HG03135 (cell line): ENCODE results near the gene FRMD5.
"Not testable (repeated sequence)": the region's sequence is repeated elsewhere in the genome, so short reads cannot be mapped to it uniquely, and the experiment has no call there.

Source experiments
- ATAC-seq: cut with Tn5 transposase; IDR thresholded peaks from one replicate; pipeline ENCODE4 v1.9.1; 2021; ENCODE audit warnings: mild to moderate bottlenecking, moderate library complexity; ENCODE audit not compliant: unreplicated experiment

The FRMD5 gene

GRCh38 chr15:44034933-44035624, 160.0 kb downstream of the FRMD5 start:
- ATAC-seq: no peak

GRCh38 chr15:44034334-44034733, 160.7 kb downstream of the FRMD5 start:
- no peak for ATAC-seq

GRCh38 chr15:44033894-44034293, 161.2 kb downstream of the FRMD5 start:
- no peak for ATAC-seq

- not testable (repeated sequence) for ATAC-seq
Observed at GRCh38 chr15:44032820-44033219, 162.3 kb downstream of the FRMD5 start.

- no peak for ATAC-seq
Observed at GRCh38 chr15:44029940-44030568, 165.0 kb downstream of the FRMD5 start.

DNA sequence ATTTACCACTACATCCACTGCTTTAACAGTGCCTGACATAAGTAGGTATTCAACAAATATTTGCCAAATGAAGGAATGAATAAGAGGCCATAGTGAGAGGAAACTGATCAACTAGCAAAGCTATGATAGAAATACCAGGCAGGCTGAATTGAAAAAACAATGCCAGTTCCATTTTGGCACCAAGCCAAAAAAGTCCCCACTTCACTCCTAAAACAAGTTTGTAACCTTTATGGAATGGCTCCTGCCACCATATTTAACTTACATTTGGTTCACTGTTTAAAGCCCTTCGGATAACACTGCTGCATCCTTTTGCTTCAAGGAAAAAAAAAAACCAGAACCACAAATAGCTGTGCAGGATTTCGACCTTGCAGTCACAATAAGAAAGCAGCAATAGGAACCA, 166.1 kb downstream of the FRMD5 start:
- no peak for ATAC-seq

GRCh38 chr15:44028349-44028748, 166.7 kb downstream of the FRMD5 start:
- no peak for ATAC-seq

GRCh38 chr15:44024155-44024554, 170.9 kb downstream of the FRMD5 start:
- no peak for ATAC-seq

- ATAC-seq: no peak
Observed at GRCh38 chr15:44023176-44023575, 171.9 kb downstream of the FRMD5 start.

DNA sequence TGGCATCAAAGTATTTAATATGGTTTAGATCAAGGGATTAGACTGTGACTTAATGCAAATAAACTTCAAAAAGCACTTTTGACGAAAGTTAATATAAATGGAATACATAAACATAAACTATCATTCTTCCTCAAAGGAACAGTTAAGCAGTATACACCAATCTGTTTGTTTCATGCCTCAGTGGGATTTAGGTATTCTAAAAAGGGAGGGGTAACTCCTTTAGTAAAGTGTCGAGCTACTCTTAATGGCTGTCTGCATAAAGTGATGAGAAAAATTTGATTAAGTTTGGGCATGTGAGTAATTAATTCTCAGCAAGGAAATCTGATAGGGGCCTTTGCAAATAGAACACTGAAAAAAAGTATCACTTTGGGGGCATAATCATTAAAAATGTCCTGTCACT, 176.9 kb downstream of the FRMD5 start:
- ATAC-seq: no peak

DNA sequence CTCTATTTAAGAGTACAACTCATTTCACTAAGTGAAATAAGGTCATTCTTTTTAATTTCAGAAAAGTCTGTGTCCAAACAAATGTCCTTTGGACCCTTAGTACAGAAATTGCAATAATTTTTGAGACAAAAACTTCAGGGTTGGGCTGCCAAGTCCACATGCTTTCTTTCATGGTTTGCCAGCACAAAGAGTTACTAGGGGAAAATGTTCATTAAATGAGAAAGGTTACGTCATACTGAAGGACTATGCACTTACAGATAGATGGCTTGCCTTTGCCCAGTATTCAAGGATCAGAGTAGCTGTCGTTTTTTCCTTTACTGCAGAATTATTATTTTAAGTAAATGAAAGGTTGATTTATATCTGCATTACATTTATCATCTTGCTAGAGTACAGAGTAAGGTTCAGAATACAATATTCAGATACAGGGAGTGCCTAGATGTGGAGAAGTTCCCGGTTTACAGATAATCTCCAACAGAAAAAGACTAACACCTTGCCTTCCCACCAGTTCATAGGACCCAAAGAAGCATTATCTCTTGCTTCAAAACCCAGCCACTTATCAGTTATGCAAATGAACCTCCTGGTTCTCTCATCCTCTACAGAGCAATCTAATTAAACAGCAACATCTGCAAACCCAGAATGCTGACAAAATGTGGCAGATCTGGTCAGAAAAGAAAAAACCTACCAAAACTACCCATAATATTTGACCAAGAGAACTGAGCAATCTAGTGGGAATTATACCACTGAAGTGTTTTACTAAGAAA, 179.3 kb downstream of the FRMD5 start:
- ATAC-seq: no peak

DNA sequence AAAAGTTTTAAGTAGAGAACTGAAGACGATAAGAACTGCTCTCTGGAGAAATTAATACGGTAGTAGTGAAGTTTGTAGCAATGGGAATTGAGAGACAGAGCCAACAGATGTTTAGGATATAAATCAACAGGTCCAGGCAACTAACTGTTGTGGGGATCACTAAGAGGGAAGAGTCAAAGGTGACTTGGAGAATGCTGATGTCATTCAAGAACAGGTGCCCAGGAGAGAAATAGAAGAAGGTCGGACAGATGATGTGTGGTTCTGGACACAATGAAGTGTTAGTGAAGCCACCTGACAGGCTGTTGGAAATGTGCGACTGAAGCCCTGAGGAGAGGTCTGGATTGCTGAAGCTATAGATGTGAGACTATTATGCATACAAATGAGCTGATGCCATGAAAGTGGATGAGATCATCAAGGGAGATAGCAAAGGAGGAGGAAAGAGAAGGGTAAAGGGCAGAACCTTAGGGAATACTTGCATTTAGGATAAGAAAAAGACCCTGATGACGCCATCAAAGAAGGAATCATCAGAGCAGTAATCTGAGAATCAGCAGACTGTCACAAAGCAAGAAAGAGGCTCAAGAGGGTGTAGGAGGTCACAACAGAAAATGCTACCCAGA, 183.7 kb downstream of the FRMD5 start:
- no peak for ATAC-seq

GRCh38 chr15:44010089-44010488, 185.0 kb downstream of the FRMD5 start:
- no peak for ATAC-seq

DNA sequence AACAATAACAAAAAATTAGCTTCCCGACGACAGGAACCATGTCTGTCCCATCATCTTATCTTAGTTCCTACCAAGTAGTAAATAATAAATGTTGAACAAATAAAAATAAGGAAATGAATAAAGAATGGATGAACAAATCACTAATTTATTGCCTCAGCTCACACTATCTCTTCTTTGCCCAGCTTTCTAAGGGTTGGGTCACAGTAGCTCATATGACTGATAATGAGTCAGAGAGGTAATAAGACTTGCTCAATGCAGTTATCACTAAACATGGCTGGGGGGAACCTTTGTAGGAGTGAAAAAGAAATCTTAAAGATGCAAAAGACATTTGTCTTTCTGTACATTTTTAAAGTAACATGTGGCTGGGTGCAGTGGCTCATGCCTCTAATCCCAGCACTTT, 186.0 kb downstream of the FRMD5 start:
- ATAC-seq: no peak

- ATAC-seq: not testable (repeated sequence)
Observed at GRCh38 chr15:44000248-44000647, 194.8 kb downstream of the FRMD5 start.

DNA sequence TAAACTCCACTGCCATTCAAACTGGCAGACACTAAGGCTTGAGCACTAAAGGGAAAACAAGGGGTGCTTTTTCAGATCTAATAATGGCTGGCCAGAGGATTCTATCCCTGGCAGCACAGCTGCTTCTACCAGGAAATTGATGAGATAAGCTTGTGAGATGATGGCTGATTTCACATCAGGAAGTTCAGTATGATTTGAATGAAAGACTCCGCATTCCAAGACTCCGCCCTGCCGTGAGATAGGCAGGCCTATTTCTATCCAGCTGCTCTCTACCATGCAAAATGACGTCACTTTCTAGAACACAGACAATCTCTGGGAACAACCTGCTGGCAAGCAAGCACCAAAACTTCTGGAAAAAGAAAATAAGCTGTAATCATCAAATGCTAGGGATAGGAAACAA, 196.5 kb downstream of the FRMD5 start:
- no peak for ATAC-seq

GRCh38 chr15:43991206-43991605, 203.9 kb downstream of the FRMD5 start:
- no peak for ATAC-seq

DNA sequence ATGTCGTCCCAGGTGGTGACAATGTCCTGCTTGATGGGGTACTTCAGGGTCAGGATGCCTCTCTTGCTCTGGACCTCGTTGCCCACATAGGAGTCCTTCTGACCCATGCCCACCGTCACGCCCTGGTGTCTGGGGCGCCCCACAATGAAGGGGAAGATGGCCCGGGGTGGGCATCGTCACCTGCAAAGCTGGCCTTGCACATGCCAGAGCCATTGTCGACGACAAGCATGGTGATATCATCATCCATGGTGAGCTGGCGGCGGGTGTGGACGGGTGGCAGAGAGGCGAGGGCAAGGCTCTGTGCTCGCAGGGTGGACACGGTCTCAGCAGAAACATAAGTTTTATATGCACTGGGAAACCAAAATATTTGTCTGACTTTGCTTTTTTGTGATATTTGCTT, 205.1 kb downstream of the FRMD5 start:
- ATAC-seq: no peak

GRCh38 chr15:43988900-43989299, 206.2 kb downstream of the FRMD5 start:
- ATAC-seq: no peak

DNA sequence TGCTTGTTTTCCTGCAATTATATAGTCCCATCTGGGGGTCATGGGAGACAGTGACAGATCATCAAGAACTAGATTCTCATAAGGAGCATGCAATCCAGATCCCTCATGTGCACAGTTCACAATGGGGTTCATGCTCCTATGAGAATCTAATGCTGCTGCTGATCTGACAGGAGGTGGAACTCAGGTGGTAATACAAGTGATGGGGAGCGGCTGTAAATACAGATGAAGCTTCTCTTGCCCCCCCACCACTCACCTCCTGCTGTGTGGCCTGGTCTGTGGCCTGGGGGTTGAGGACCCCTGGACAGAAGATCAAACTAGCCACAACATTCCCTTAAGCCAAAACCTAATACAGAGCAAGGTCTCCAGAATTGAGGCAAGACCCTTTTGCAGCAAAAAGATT, 207.1 kb downstream of the FRMD5 start:
- no peak for ATAC-seq

- ATAC-seq: no peak
Observed at GRCh38 chr15:43985976-43986680, 208.9 kb downstream of the FRMD5 start.
